Esophagus muscularis mucosa (tissue), 4 donors: ENCODE results near the gene ELOF1. TPM values are rescaled to one million over a fixed set of nuclear protein-coding genes. Genes with fewer than 3 reads are reported as not detected.

ENCODE experiments used
- DNase-seq: peaks from one replicate; pipeline ENCODE4 v3.0.0-alpha.2; 2017; ENCODE audit errors: extremely low spot score
- H3K27ac ChIP-seq, 4 donors: fragments of 200-600 bp; sonication (generic); replicated peaks in 1 of 4; 1 replicate in 3 of 4; 2 replicates in 1 of 4; pipeline ENCODE4 v1.5.1; 2016 to 2019; ENCODE audit warnings: mild to moderate bottlenecking in 1 of 4
- H3K27me3 ChIP-seq, 4 donors: fragments of 200-600 bp; sonication (generic); one replicate each; pipeline versions ENCODE4 v1.5.1 to v1.6.0; 2016 to 2019
- H3K36me3 ChIP-seq, 4 donors: fragments of 200-600 bp; sonication (generic); one replicate each; pipeline ENCODE4 v1.5.1; 2016 to 2019
- H3K4me1 ChIP-seq, 4 donors: fragments of 200-600 bp; sonication (generic); one replicate each; pipeline ENCODE4 v1.5.1; 2016 to 2019
- H3K4me3 ChIP-seq, 4 donors: fragments of 200-600 bp; sonication (generic); 1 replicate in 2 of 4; 2 replicates in 2 of 4; pipeline ENCODE4 v1.5.1; 2016 to 2019; ENCODE audit warnings: mild to moderate bottlenecking in 4 of 4, moderate library complexity in 1 of 4
- H3K9me3 ChIP-seq, 4 donors: fragments of 200-600 bp; sonication (generic); 1 replicate in 3 of 4; 2 replicates in 1 of 4; pipeline ENCODE4 v1.5.1; 2016 to 2019
- EP300 ChIP-seq: sonication (generic); formaldehyde crosslinking; IDR thresholded peaks from one replicate; pipeline ENCODE4 v1.6.1; 2017; ENCODE audit warnings: antibody characterized with exemption
- POLR2A ChIP-seq: fragments of 450-650 bp; IDR thresholded peaks from one replicate; pipeline ENCODE4 v1.6.1; 2017; ENCODE audit warnings: antibody characterized with exemption, moderate library complexity, mild to moderate bottlenecking, low read depth
- POLR2AphosphoS5 ChIP-seq, 2 donors: sonication (generic); formaldehyde crosslinking; IDR thresholded peaks; one replicate each; pipeline ENCODE4 v1.6.1; 2017; ENCODE audit warnings: antibody characterized with exemption in 2 of 2
- WGBS: methylation state at CpG from one replicate; pipeline ENCODE4 v1.1.5; 2018; 5-methylcytosine and 5-hydroxymethylcytosine counted together
- intact Hi-C: fragments of 100-400 bp; cut with DNase I; formaldehyde crosslinking; loops from one replicate; pipeline ENCODE4 v1.15.1; 2023
- total RNA-seq, 4 donors: library from RNA; depleted of rRNA; stranded (reverse); fragments of >200 nt; gene quantifications; one replicate each; pipeline versions ENCODE4 v1.1.0 to v1.2.1, GENCODE V29; 2016
- TF ChIP-seq, protein P1 (sequence below), 3 experiments: fragments of 200-600 bp in 2 of 3; fragments of 450-650 bp in 1 of 3; sonication (generic) in 2 of 3; IDR thresholded peaks; one replicate each; pipeline ENCODE4 v1.5.1; 2017 to 2019; ENCODE audit warnings: antibody characterized with exemption in 3 of 3, mild to moderate bottlenecking in 2 of 3, moderate library complexity in 1 of 3

The ELOF1 gene
- total RNA-seq, 4 donors from 2014 or later, result 27.0 to 39.1 (median 30.5) TPM

DNA sequence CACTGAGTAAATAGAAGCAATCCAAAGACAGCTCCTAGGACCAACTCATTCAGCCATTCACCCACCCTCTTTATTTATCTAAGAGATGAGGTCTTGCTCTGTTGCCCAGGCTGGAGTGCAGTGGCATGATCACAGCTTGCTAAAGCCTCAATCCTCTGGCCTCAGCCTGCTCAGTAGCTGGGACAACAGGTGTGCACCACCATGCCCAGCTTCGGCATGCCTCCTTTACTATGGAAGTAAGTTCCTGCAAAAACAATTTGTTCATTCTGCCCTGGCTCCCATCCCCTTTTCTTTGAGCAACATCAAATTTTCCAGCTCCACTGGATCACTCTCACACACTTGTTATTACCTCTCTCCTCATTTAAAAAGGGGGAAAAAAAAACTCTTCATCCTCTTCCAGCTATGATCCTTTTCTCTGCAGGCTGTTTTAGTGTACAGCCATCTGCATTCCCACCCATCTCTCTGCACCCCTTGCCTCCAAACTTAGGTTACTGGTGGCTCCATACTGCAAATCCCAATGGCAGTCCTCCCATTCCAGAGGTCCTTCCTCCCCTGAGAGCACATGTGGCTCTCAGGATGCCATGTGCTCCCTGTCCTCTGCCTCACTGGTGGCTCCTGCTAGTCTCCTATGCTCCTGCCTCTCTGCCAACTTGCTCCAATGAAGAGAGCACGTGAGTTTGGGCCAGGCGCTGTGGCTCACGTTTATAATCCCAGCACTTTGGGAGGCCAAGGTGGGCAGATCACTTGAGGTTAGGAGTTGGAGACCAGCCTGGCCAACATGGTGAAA is 2.2 kb downstream of the ELOF1 start:
- intact Hi-C loops, result no loop called here
- Histone ChIP-seq H3K9me3 (no peaks in the 10 kb centered on the region), H3K4me1 (peaks cover 25 to 51% (median 49%) of the 10 kb centered on the region in 4 donors), H3K36me3 (peaks cover 13 to 44% (median 40%) of the 10 kb centered on the region in 4 donors), H3K27ac (no peak overlapping the region), H3K4me3 (no peak overlapping the region), H3K27me3 (no peaks in the 10 kb centered on the region)
- DNase-seq, result no peak
- 73% methylated on average over 4 of the region's 4 CpGs for WGBS
- TF ChIP-seq POLR2A, result no peak
- TF ChIP-seq, protein P1, sequence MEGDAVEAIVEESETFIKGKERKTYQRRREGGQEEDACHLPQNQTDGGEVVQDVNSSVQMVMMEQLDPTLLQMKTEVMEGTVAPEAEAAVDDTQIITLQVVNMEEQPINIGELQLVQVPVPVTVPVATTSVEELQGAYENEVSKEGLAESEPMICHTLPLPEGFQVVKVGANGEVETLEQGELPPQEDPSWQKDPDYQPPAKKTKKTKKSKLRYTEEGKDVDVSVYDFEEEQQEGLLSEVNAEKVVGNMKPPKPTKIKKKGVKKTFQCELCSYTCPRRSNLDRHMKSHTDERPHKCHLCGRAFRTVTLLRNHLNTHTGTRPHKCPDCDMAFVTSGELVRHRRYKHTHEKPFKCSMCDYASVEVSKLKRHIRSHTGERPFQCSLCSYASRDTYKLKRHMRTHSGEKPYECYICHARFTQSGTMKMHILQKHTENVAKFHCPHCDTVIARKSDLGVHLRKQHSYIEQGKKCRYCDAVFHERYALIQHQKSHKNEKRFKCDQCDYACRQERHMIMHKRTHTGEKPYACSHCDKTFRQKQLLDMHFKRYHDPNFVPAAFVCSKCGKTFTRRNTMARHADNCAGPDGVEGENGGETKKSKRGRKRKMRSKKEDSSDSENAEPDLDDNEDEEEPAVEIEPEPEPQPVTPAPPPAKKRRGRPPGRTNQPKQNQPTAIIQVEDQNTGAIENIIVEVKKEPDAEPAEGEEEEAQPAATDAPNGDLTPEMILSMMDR (IDR thresholded peaks at IDR 0.05), result no peak
- TF ChIP-seq EP300, result no peak
- TF ChIP-seq POLR2AphosphoS5 (IDR thresholded peaks at IDR 0.05), result no peak

GRCh38 chr19:11555246-11555645 is 3.8 kb downstream of the ELOF1 start:
- Histone ChIP-seq H3K4me3 (no peak overlapping the region), H3K27ac (no peak overlapping the region), H3K27me3 (no peaks in the 10 kb centered on the region), H3K36me3 (peaks cover 14 to 52% (median 41%) of the 10 kb centered on the region in 4 donors), H3K9me3 (no peaks in the 10 kb centered on the region), H3K4me1 (peaks cover 22 to 59% (median 57%) of the 10 kb centered on the region in 4 donors)
- 88% methylated on average over 5 of the region's 6 CpGs for WGBS
- TF ChIP-seq POLR2AphosphoS5 (IDR thresholded peaks at IDR 0.05) (no peak), EP300 (no peak)
- intact Hi-C loops, result no loop called here
- DNase-seq, result no peak

DNA sequence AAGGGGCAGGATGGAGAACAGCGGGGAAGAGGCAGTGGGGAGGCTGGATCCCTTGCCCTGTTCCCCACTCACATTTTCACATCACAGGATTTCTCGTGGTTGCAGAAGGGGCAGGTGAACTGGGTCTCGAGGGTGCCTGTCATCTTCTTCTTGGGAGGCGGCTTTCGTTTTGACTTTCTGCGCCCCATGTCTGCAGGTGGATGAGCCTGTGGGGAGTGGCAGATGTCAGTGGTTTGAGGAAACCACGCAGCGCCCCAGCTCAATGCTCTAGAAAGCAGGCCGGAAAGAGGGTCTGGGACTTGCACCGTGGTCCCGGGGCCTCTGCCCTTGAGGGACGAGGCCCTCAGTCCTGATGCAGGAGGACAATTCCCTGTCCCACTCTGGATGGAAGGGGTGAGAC is 4.9 kb downstream of the ELOF1 start:
- H3K4me3 ChIP-seq, result no peak overlapping the region
- no peak for DNase-seq
- H3K36me3 ChIP-seq, result peaks cover 25 to 63% (median 51%) of the 10 kb centered on the region in 4 donors
- intact Hi-C loops, result no loop called here
- no peaks in the 10 kb centered on the region for H3K9me3 ChIP-seq
- H3K27me3 ChIP-seq, result no peaks in the 10 kb centered on the region
- no peak overlapping the region for H3K27ac ChIP-seq
- TF ChIP-seq, protein P1 (IDR thresholded peaks at IDR 0.05), result no peak
- TF ChIP-seq POLR2A (no peak), POLR2AphosphoS5 (IDR thresholded peaks at IDR 0.05) (no peak), EP300 (no peak)
- peaks cover 15 to 60% (median 59%) of the 10 kb centered on the region in 4 donors for H3K4me1 ChIP-seq
- 90% methylated on average over 12 of the region's 12 CpGs for WGBS

DNA sequence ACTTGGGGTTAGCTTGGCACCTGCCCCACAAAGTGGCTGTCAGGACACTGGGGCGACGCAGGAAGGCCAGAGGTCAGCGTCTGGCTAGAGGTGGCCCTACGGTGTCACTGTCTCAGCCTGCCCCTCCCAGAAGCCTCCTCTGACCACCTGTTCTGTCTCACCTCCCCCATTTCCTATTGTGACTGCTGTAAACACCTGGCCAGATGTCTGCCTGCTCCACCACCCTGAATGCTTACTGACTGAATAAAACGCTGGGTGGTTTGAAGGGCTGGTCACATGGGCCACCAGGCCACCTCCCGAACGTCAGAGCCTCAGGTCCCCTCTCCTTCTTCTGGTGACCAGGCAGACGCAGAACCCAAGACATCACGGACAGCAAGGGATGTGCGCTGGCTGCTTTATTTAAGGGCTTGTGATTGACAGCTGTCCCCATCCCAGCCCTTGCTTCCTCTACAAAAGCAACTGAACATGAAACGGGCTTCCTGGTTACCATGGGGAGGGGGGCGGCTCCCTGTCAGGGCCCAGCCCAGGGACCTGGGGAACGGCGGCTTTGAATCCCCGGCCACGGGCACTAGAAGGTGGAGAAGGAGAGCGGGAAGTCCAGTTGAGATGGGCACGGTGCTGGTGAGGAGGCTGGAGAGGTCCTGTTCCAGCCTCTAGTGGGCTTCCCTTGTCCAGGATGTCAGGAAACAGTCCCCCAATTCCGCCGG is 6.2 kb downstream of the ELOF1 start:
- peak overlapping the region; percentile 83 to 90 (median 89) for H3K27ac ChIP-seq
- TF ChIP-seq POLR2A (no peak), EP300 (no peak), POLR2AphosphoS5 (IDR thresholded peaks at IDR 0.05) (no peak)
- TF ChIP-seq, protein P1 (IDR thresholded peaks at IDR 0.05), result no peak
- no peak overlapping the region for H3K4me3 ChIP-seq
- H3K27me3 ChIP-seq, result no peaks in the 10 kb centered on the region
- DNase-seq, result no peak
- no peaks in the 10 kb centered on the region for H3K9me3 ChIP-seq
- peaks cover 36 to 76% (median 63%) of the 10 kb centered on the region in 4 donors for H3K36me3 ChIP-seq
- H3K4me1 ChIP-seq, result peaks cover 7 to 63% (median 54%) of the 10 kb centered on the region in 4 donors
- intact Hi-C loops, result no loop called here
- 66% methylated on average over 11 of the region's 20 CpGs for WGBS

DNA sequence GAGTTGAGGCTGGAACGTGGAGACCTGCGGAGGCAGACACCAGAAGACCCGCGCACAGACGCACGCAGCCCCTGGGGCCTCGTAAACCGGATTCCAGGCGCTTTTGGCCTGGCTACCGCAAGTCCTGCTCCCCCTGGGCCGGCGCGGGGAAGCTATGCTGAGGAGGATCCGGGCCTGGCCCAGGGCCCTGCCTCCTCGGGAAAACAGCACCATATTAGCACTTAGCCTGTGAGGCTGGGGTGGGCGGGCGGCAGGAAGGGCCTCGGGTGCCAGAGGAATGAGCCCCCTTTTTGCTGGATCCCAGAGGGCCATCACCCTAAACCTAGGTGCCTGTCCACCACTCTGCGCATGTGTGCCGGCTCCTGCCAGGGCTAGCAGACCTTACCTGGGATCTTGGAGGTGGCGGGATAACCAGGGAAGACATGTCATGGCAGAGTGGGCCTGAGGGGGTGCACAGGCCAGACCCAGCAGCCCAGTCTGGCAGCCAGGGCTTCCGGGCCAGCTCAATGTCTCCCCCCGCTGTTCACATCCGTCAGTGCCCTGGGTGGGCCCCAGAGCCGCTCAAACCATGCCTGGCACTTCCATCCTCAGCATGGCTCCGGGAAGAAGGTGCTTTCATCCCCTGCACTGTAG is 7.3 kb downstream of the ELOF1 start:
- TF ChIP-seq, protein P1 (IDR thresholded peaks at IDR 0.05), result peak; percentile 30 to 46 (median 46)
- TF ChIP-seq POLR2A, result no peak
- TF ChIP-seq EP300, result no peak
- peak; percentile 43 to 47 for TF ChIP-seq POLR2AphosphoS5 (IDR thresholded peaks at IDR 0.05)
- peaks cover 47 to 87% (median 71%) of the 10 kb centered on the region in 4 donors for H3K36me3 ChIP-seq
- DNase-seq, result no peak
- H3K27ac ChIP-seq, result peak overlapping the region; percentile 83 to 90 (median 89)
- H3K4me3 ChIP-seq, result peak overlapping the region in 3 of 4 donors; percentile 3 to 25 (median 14)
- no peaks in the 10 kb centered on the region for H3K9me3 ChIP-seq
- intact Hi-C loops, result no loop called here
- WGBS, result 68% methylated on average over 4 of the region's 26 CpGs
- H3K27me3 ChIP-seq, result no peaks in the 10 kb centered on the region
- H3K4me1 ChIP-seq, result peaks cover 5 to 62% (median 44%) of the 10 kb centered on the region in 4 donors
